ENCODE data around the gene REPS2. TPM values are rescaled to one million over a fixed set of nuclear protein-coding genes. Genes with fewer than 3 reads are reported as not detected.

The REPS2 gene
- total and polyA plus RNA-seq, 3 experiments from 2014 or later = 0.02 to 0.49 (median 0.11) TPM

DNA sequence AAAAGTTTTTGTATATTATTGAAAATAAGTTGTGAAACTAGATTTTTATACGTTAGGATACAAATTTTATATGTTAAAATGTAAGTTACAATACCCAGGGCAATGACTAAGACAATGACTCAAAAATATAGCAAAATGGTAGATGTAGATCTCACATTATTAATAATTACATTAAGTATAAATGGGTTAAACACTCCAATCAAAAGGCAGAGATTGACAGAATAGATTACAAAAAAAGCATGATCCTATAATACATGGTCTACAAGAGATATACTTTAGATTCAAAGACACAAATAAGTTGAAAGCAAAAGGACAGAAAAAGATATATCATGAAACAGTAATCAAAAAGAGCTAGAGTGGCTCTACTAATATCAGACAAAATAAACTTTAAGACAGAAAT is 217.6 kb downstream of the REPS2 start:
- Histone ChIP-seq H3K27ac (ENCODE audit: low read depth, low read length) (no peak overlapping the region), H3K27me3 (ENCODE audit: insufficient read depth, low read length, poor library complexity, severe bottlenecking) (no peaks in the 10 kb centered on the region), H3K4me1 (ENCODE audit: insufficient read depth, low read length) (no peaks in the 10 kb centered on the region), H3K36me3 (ENCODE audit: insufficient read depth, low read length) (no peaks in the 10 kb centered on the region), H3K4me3 (ENCODE audit: low read length) (no peak overlapping the region), H3K9me3 (ENCODE audit: low read length) (no peaks in the 10 kb centered on the region)
- no peak for DNase-seq
- H3K9me3 Mint-ChIP-seq = peaks cover 0 to 36% (median 23%) of the 10 kb centered on the region in 5 donors
- no peaks in the 10 kb centered on the region for H3K4me1 Mint-ChIP-seq
- no peak overlapping the region for H3K27ac Mint-ChIP-seq
- POLR2A ChIA-PET = no interaction called here
- H3K36me3 Mint-ChIP-seq = no peaks in the 10 kb centered on the region
- CTCF ChIA-PET = no interaction called here
- peaks cover 0 to 1% of the 10 kb centered on the region in 2 donors for H3K27me3 Mint-ChIP-seq
- no peak overlapping the region for H3K4me3 Mint-ChIP-seq

DNA sequence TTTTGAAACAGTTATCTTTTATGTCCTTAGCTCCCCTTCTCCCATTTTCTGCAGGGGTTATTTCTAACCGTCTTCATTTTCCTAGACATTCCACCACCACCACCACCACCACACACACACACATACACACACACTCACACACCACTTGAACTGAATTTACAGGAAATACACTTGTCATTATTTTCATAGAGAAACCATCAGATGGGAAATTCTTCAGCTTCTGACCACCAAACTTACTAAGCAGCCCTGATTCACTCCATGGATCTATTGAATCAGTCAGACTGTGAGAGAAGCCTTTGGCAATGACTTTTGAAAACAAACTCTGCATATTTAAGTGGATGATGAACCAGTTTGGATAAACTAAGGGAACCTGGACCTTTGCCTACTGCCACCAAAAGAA is 218.5 kb downstream of the REPS2 start:
- H3K27ac Mint-ChIP-seq = no peak overlapping the region
- no peak for DNase-seq
- Histone ChIP-seq H3K4me1 (ENCODE audit: insufficient read depth, low read length) (no peaks in the 10 kb centered on the region), H3K4me3 (ENCODE audit: low read length) (no peak overlapping the region), H3K27ac (ENCODE audit: low read depth, low read length) (no peak overlapping the region), H3K27me3 (ENCODE audit: insufficient read depth, low read length, poor library complexity, severe bottlenecking) (no peaks in the 10 kb centered on the region), H3K36me3 (ENCODE audit: insufficient read depth, low read length) (no peaks in the 10 kb centered on the region), H3K9me3 (ENCODE audit: low read length) (no peaks in the 10 kb centered on the region)
- no peaks in the 10 kb centered on the region for H3K36me3 Mint-ChIP-seq
- H3K27me3 Mint-ChIP-seq = peaks cover 0 to 1% of the 10 kb centered on the region in 2 donors
- H3K4me3 Mint-ChIP-seq = no peak overlapping the region
- peaks cover 0 to 36% (median 23%) of the 10 kb centered on the region in 5 donors for H3K9me3 Mint-ChIP-seq
- POLR2A ChIA-PET = no interaction called here
- CTCF ChIA-PET = no interaction called here
- H3K4me1 Mint-ChIP-seq = no peaks in the 10 kb centered on the region

DNA sequence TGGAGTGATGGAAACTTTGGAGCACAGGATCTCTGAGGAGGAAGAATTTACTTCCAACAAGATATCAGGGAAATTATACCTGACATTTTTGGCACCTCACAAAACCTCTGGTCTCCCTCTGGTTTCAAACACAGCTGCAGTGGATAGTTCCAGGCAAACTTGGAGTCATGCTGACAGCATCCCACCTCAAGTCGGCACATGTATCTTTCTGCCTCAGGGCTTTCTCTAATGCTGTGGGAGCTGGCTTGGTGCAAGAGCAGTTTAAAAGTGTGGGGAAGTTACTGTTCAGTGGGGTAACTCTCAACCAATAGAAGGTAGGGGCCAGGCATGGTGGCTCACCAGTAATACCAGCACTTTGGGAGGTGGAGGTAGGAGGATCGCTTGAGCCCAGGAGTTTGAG is 221.5 kb downstream of the REPS2 start:
- no peaks in the 10 kb centered on the region for H3K36me3 ChIP-seq (ENCODE audit: insufficient read depth, low read length)
- ChIA-PET CTCF (no interaction called here), POLR2A (no interaction called here)
- no peak overlapping the region for H3K27ac ChIP-seq (ENCODE audit: low read depth, low read length)
- no peaks in the 10 kb centered on the region for H3K4me1 Mint-ChIP-seq
- no peak overlapping the region for H3K4me3 ChIP-seq (ENCODE audit: low read length)
- H3K27ac Mint-ChIP-seq = no peak overlapping the region
- H3K4me3 Mint-ChIP-seq = no peak overlapping the region
- no peaks in the 10 kb centered on the region for H3K27me3 ChIP-seq (ENCODE audit: insufficient read depth, low read length, poor library complexity, severe bottlenecking)
- H3K27me3 Mint-ChIP-seq = no peaks in the 10 kb centered on the region
- H3K36me3 Mint-ChIP-seq = no peaks in the 10 kb centered on the region
- H3K9me3 ChIP-seq (ENCODE audit: low read length) = no peaks in the 10 kb centered on the region
- no peak for DNase-seq
- H3K4me1 ChIP-seq (ENCODE audit: insufficient read depth, low read length) = no peaks in the 10 kb centered on the region
- H3K9me3 Mint-ChIP-seq = peaks cover 0 to 23% (median 14%) of the 10 kb centered on the region in 5 donors

DNA sequence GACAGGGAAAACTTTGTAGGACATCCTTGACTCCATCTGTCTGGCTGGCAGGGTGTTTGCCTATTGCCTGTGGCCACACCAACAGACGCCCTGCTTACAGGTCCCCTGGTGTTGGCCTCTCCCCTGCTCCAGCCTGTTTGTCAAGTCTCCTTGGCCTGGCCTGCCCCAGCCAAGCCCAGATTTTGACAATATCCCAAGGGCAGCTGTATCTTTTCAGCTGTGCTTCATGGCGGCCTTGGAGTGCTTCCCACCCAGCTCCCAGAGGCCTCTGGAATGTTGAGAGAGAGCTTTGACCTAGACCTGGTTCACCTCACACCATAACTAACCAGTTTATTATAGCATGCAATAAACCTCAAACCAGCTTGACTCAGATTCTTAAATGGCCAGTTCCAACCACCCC is 224.5 kb downstream of the REPS2 start:
- Histone ChIP-seq H3K27me3 (ENCODE audit: insufficient read depth, low read length, poor library complexity, severe bottlenecking) (no peaks in the 10 kb centered on the region), H3K4me3 (ENCODE audit: low read length) (no peak overlapping the region), H3K36me3 (ENCODE audit: insufficient read depth, low read length) (no peaks in the 10 kb centered on the region), H3K9me3 (ENCODE audit: low read length) (no peaks in the 10 kb centered on the region), H3K4me1 (ENCODE audit: insufficient read depth, low read length) (no peaks in the 10 kb centered on the region), H3K27ac (ENCODE audit: low read depth, low read length) (no peak overlapping the region)
- Mint-ChIP-seq H3K27ac (no peak overlapping the region), H3K4me3 (no peak overlapping the region), H3K36me3 (no peaks in the 10 kb centered on the region), H3K27me3 (peaks cover 0 to 2% of the 10 kb centered on the region in 2 donors), H3K9me3 (peaks cover 0 to under 1% (median 0%) of the 10 kb centered on the region in 5 donors), H3K4me1 (no peaks in the 10 kb centered on the region)
- ChIA-PET CTCF (no interaction called here), POLR2A (no interaction called here)
- DNase-seq = no peak

DNA sequence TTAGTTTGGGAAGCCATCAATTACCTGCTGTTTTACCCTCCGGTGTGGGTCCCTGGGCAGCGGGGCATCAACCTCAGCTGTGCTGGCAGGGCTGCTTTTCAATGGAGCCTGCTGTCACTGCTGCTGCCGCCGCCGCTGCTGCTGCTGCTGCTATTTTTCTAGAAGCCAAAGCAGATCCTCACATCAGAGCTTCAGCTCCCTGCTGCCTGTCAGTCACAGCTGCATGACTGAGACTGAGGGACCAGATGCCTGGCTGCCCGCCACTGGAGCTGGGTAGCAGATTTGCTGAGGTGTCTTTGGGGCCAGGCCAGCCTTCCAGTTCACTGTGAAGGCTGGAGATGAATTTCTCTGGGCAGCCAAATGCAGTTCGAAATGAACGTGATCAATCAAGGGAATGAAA is 228.2 kb downstream of the REPS2 start:
- Histone ChIP-seq H3K27ac (ENCODE audit: low read depth, low read length) (no peak overlapping the region), H3K27me3 (ENCODE audit: insufficient read depth, low read length, poor library complexity, severe bottlenecking) (no peaks in the 10 kb centered on the region), H3K9me3 (ENCODE audit: low read length) (no peaks in the 10 kb centered on the region), H3K4me1 (ENCODE audit: insufficient read depth, low read length) (no peaks in the 10 kb centered on the region), H3K4me3 (ENCODE audit: low read length) (no peak overlapping the region), H3K36me3 (ENCODE audit: insufficient read depth, low read length) (no peaks in the 10 kb centered on the region)
- Mint-ChIP-seq H3K9me3 (peaks cover 0 to 2% (median 0%) of the 10 kb centered on the region in 5 donors), H3K4me1 (no peaks in the 10 kb centered on the region), H3K27ac (no peak overlapping the region), H3K27me3 (peaks cover 0 to 5% of the 10 kb centered on the region in 2 donors), H3K4me3 (no peak overlapping the region), H3K36me3 (no peaks in the 10 kb centered on the region)
- ChIA-PET CTCF (no interaction called here), POLR2A (no interaction called here)
- no peak for DNase-seq

DNA sequence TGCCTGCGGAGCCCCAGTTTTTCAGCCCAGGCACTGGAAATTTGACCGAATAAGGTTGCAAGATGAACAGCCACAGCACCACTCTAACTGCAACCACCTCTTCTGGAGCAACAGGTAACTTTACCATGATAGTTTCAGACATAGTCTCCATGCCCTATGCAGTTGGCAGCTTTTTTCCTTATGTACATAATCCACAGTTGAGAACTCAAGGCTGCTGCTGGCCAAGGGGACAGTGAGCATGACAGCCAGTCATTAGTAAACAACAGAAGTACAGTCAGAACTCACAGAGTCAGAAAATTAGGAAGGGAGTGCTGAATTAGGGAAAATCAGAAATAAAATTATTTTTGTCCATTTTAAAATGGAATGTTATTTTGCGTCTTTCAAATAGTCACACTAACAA is 235.9 kb downstream of the REPS2 start:
- Histone ChIP-seq H3K27ac (ENCODE audit: low read depth, low read length) (no peak overlapping the region), H3K36me3 (ENCODE audit: insufficient read depth, low read length) (no peaks in the 10 kb centered on the region), H3K27me3 (ENCODE audit: insufficient read depth, low read length, poor library complexity, severe bottlenecking) (no peaks in the 10 kb centered on the region), H3K4me3 (ENCODE audit: low read length) (no peak overlapping the region), H3K9me3 (ENCODE audit: low read length) (no peaks in the 10 kb centered on the region), H3K4me1 (ENCODE audit: insufficient read depth, low read length) (no peaks in the 10 kb centered on the region)
- POLR2A ChIA-PET = no interaction called here
- Mint-ChIP-seq H3K4me3 (no peak overlapping the region), H3K27me3 (peaks cover 0 to 1% of the 10 kb centered on the region in 2 donors), H3K36me3 (no peaks in the 10 kb centered on the region), H3K4me1 (no peaks in the 10 kb centered on the region), H3K27ac (no peak overlapping the region), H3K9me3 (peaks cover 0 to 4% (median 2%) of the 10 kb centered on the region in 5 donors)
- CTCF ChIA-PET = no interaction called here
- no peak for DNase-seq

DNA sequence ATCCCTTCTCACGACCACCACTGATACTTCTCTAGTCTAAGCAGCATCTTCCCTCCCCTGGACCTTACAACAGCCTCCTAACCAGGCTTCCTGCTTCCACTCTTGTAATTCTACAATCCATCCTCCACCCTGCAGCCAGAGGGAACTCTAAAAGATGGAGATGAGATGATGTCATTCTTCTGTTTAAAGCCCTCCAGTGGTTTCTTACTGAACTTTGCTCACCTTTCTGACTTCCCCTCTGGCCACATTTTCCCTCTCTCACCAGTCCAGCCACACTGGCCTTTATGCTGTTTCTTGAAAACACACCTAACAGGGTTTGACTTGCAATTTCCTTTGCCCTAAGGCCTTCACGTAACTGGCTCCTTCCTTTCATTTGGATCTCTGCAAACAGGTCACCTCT is 237.1 kb downstream of the REPS2 start:
- Mint-ChIP-seq H3K9me3 (peaks cover 0 to 4% (median 2%) of the 10 kb centered on the region in 5 donors), H3K27me3 (peaks cover 0 to 1% of the 10 kb centered on the region in 2 donors), H3K27ac (no peak overlapping the region), H3K4me1 (no peaks in the 10 kb centered on the region), H3K4me3 (no peak overlapping the region), H3K36me3 (no peaks in the 10 kb centered on the region)
- Histone ChIP-seq H3K9me3 (ENCODE audit: low read length) (no peaks in the 10 kb centered on the region), H3K27me3 (ENCODE audit: insufficient read depth, low read length, poor library complexity, severe bottlenecking) (no peaks in the 10 kb centered on the region), H3K4me3 (ENCODE audit: low read length) (no peak overlapping the region), H3K4me1 (ENCODE audit: insufficient read depth, low read length) (no peaks in the 10 kb centered on the region), H3K36me3 (ENCODE audit: insufficient read depth, low read length) (no peaks in the 10 kb centered on the region), H3K27ac (ENCODE audit: low read depth, low read length) (no peak overlapping the region)
- ChIA-PET POLR2A (no interaction called here), CTCF (no interaction called here)
- DNase-seq = no peak

DNA sequence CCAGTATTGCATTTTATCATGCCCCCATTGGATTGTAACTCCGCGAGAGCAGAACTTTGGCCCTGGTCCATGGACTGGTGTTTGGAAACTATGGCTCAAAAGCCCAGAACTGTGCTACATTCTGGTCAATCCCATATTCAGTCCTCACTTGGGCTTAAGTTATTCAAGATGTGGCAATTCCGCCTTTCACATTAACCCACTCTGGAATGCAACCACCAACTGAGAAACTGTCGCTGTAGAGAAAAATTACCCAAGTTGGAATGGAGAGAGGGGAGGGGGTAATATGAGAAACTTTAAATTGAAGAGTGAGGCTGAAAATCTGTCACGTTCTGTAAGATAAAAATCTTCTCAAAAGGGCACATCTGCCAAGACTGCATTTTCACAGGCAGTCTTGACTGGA is 239.0 kb downstream of the REPS2 start:
- ChIA-PET CTCF (no interaction called here), POLR2A (no interaction called here)
- DNase-seq = no peak
- no peak overlapping the region for H3K4me3 ChIP-seq (ENCODE audit: low read length)
- H3K36me3 ChIP-seq (ENCODE audit: insufficient read depth, low read length) = no peaks in the 10 kb centered on the region
- Mint-ChIP-seq H3K4me1 (no peaks in the 10 kb centered on the region), H3K36me3 (no peaks in the 10 kb centered on the region), H3K27ac (peak overlapping the region in 1 of 8 donors; percentile 36), H3K27me3 (peaks cover 0 to 2% of the 10 kb centered on the region in 2 donors), H3K9me3 (peaks cover 0 to 5% (median 1%) of the 10 kb centered on the region in 5 donors), H3K4me3 (no peak overlapping the region)
- H3K27ac ChIP-seq (ENCODE audit: low read depth, low read length) = no peak overlapping the region
- H3K4me1 ChIP-seq (ENCODE audit: insufficient read depth, low read length) = no peaks in the 10 kb centered on the region
- no peaks in the 10 kb centered on the region for H3K27me3 ChIP-seq (ENCODE audit: insufficient read depth, low read length, poor library complexity, severe bottlenecking)
- H3K9me3 ChIP-seq (ENCODE audit: low read length) = no peaks in the 10 kb centered on the region

DNA sequence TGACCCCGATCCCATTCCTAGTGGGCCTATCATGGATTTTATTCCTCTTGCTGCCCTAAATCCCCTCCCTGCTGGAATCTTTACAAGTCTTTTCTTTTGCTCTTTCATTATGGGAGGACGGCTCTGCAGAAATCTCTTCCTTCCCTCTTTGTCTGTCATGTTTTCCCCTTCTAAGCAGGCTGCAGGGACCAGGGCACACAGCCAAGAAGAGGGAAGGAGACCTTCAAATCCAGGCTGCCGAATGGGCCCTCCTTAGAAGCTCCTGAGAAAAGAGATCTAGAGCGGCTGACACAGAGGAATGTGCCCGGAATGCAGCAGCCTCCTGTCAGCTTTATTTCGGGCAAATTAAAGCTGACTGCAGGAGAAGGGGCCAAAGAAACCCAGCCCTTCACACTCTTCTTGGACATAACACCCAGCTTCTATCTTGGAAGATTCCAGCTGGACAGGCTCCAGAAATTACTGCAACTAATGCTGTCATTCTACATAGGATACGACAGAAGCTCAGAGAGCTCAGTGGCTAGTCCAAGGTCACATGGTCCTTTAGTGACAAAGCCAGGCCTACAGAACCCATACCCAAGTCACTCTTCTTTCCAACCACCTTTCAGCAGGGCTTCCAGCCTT is 240.8 kb downstream of the REPS2 start:
- Mint-ChIP-seq H3K4me1 (no peaks in the 10 kb centered on the region), H3K27ac (no peak overlapping the region), H3K27me3 (peaks cover 0 to 2% of the 10 kb centered on the region in 2 donors), H3K36me3 (no peaks in the 10 kb centered on the region), H3K4me3 (no peak overlapping the region), H3K9me3 (peaks cover 0 to 5% (median 1%) of the 10 kb centered on the region in 5 donors)
- DNase-seq = no peak
- Histone ChIP-seq H3K4me3 (ENCODE audit: low read length) (no peak overlapping the region), H3K9me3 (ENCODE audit: low read length) (no peaks in the 10 kb centered on the region), H3K27ac (ENCODE audit: low read depth, low read length) (no peak overlapping the region), H3K36me3 (ENCODE audit: insufficient read depth, low read length) (no peaks in the 10 kb centered on the region), H3K27me3 (ENCODE audit: insufficient read depth, low read length, poor library complexity, severe bottlenecking) (no peaks in the 10 kb centered on the region), H3K4me1 (ENCODE audit: insufficient read depth, low read length) (no peaks in the 10 kb centered on the region)
- ChIA-PET CTCF (no interaction called here), POLR2A (no interaction called here)

All from CD8-positive, alpha-beta memory T cell (primary cell).